Stimulated activated CD4-positive, alpha-beta T cell treated with anti-CD3 and anti-CD28 coated beads, Interleukin-4, amount 100 ng/mL, for 1 hour (primary cell): Measurements from ENCODE around the gene KCTD13.
"Not testable (repeated sequence)": the region's sequence is repeated elsewhere in the genome, so short reads cannot be mapped to it uniquely, and the experiment has no call there.

Experiments
- DNase-seq: peaks from one replicate; pipeline ENCODE4 v3.0.0-alpha.2; 2020

Gene KCTD13

GRCh38 chr16:29925781-29926710, at the start of gene KCTD13:
KCTD13 (minus strand) TSS chr16:29926226; CDS start chr16:29926033, 193 bp downstream.
- DNase-seq = peak; percentile 84

GRCh38 chr16:29975134-29975538, 49.1 kb upstream of the KCTD13 start:
- DNase-seq = no peak

- DNase-seq = no peak
Observed at GRCh38 chr16:29974291-29975133, 48.5 kb upstream of the KCTD13 start.

GRCh38 chr16:29973384-29974246, 47.6 kb upstream of the KCTD13 start, which contains the start of gene TAOK2:
TAOK2 (plus strand) TSS chr16:29973868; CDS start chr16:29977773, 3,905 bp downstream.
- DNase-seq = peak; percentile 93

- no peak for DNase-seq
Observed at GRCh38 chr16:29972992-29973383, 47.0 kb upstream of the KCTD13 start.

GRCh38 chr16:29972500-29972899, 46.5 kb upstream of the KCTD13 start:
- no peak for DNase-seq

- DNase-seq = no peak
Observed at GRCh38 chr16:29971304-29971703, 45.3 kb upstream of the KCTD13 start.

GRCh38 chr16:29968205-29968604, 42.2 kb upstream of the KCTD13 start:
- DNase-seq = no peak

- DNase-seq = no peak
Observed at GRCh38 chr16:29963021-29963743, 37.2 kb upstream of the KCTD13 start.

- no peak for DNase-seq
Observed at GRCh38 chr16:29962344-29962994, 36.4 kb upstream of the KCTD13 start.

GRCh38 chr16:29961479-29962343, 35.7 kb upstream of the KCTD13 start, which contains the start of gene TMEM219:
TMEM219 (plus strand) TSS chr16:29962079; CDS start chr16:29963144, 1,065 bp downstream.
- peak; percentile 93 for DNase-seq

GRCh38 chr16:29961127-29961478, 35.1 kb upstream of the KCTD13 start:
- DNase-seq = no peak

- not testable (repeated sequence) for DNase-seq
Observed at GRCh38 chr16:29959821-29960220, 33.8 kb upstream of the KCTD13 start.

- no peak for DNase-seq
Observed at GRCh38 chr16:29959293-29959692, 33.3 kb upstream of the KCTD13 start.

- no peak for DNase-seq
Observed at GRCh38 chr16:29958756-29959155, 32.7 kb upstream of the KCTD13 start.

GRCh38 chr16:29951625-29952365, 25.8 kb upstream of the KCTD13 start:
- DNase-seq = no peak

- DNase-seq = no peak
Observed at GRCh38 chr16:29950806-29951461, 24.9 kb upstream of the KCTD13 start.

- no peak for DNase-seq
Observed at GRCh38 chr16:29947897-29948296, 21.9 kb upstream of the KCTD13 start.
